ENCODE data around the gene MRTFA.

The MRTFA gene

DNA sequence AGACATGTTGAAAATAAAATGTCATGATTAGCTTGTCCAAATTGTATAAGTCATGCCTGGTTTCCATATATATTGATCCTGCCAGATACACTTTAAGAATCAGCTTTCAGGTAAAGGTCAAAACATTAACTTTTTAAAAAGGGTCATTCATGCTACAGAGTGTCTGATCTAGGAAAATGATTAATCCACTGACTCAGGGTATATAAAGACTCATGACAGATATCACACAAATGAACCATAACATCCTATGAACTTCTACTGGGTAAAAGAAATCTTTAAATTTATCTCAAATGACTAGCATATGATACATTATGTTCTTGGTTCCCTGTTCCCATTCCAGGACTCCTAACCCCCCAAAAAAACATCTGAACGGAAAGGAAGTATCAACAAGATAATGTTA is 11.7 kb downstream of the MRTFA start:
- TF ChIP-seq, protein P1, sequence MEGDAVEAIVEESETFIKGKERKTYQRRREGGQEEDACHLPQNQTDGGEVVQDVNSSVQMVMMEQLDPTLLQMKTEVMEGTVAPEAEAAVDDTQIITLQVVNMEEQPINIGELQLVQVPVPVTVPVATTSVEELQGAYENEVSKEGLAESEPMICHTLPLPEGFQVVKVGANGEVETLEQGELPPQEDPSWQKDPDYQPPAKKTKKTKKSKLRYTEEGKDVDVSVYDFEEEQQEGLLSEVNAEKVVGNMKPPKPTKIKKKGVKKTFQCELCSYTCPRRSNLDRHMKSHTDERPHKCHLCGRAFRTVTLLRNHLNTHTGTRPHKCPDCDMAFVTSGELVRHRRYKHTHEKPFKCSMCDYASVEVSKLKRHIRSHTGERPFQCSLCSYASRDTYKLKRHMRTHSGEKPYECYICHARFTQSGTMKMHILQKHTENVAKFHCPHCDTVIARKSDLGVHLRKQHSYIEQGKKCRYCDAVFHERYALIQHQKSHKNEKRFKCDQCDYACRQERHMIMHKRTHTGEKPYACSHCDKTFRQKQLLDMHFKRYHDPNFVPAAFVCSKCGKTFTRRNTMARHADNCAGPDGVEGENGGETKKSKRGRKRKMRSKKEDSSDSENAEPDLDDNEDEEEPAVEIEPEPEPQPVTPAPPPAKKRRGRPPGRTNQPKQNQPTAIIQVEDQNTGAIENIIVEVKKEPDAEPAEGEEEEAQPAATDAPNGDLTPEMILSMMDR (conservative IDR thresholded peaks at IDR 0.05) = no peak
- no peak overlapping the region for H3K27ac ChIP-seq

DNA sequence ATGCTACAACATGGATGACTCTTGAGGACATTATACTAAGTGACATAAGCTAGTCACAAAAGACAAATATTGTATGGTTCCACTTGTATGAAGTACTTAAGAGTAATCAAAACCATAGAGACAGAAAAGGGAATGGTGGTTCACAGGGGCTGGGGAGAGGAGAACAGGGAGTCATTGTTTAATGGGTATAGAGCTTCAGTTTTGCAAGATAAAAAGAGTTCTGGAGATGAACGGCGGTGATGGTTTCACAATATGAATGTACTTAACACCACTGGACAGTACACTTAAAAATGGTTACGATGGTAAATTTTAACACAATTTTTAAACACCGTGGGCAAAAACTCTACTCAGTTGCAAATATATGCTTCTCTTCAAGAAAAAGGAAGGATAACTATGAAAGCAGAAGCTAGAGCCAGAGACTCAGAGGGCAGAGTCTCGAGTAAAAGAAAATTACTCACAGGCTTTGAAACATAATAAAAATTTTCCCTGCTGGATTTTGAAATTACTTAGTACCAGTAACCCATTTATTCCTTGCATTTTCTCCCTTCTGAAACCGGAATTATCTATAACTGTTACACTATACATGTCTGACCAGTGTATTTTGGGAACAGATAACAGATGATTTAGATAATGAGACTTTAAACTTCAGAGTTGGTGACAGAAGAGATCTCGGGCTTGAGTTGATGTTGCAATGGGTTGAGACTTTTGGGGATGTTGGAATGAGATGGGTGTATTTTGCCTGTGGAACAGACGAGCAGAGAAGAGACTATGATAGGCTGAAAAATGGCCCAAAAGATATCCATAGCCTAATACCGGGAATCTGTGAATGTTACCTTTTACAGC is 15.0 kb downstream of the MRTFA start:
- TF ChIP-seq, protein P1 (conservative IDR thresholded peaks at IDR 0.05) = no peak
- H3K27ac ChIP-seq = no peak overlapping the region

DNA sequence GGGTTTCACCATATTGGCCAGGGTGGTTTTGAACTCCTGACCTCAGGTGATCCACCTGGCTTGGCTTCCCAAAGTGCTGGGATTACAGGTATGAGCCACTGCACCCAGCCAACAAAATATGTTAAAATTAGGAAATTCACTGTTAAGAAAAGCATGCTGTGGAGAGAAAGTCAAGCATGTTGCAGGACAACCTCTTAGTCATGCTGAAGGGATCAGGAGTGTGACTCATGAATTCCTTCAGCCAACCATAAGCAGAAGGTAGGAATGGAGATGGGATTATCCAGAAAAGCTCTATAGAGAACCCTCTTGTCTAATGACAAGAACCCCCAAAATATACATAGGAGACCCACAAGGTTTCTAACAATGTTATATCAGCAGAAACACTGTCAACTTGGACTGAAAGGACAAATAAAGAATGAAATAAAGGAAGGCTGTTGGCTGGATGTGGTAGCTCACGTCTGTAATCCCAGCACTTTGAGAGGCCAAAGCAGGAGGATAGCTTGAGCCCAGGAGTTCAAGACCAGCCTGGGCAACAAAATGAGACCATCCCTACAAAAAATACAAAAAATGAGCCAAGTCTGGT is 16.0 kb downstream of the MRTFA start:
- H3K27ac ChIP-seq = no peak overlapping the region
- TF ChIP-seq, protein P1 (conservative IDR thresholded peaks at IDR 0.05) = no peak

DNA sequence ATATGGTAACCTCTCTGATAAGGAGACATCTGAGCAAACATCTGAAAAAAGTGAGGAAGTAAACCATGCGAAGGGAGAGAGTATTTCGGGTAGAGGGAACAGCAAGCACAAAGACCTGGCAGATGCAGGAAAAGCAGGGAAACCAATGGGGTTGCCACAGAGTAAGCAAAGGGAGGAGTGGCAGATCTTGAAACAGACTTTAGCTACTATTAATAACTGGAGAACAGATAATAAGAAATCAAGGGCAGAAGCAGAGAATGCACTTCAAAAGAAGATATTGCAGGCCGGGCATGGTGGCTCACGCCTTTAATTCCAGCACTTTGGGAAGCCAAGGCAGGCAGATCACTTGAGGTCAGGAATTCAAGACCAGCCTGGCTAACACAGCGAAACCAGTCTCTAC is 18.1 kb downstream of the MRTFA start:
- TF ChIP-seq, protein P1 (conservative IDR thresholded peaks at IDR 0.05) = no peak
- no peak overlapping the region for H3K27ac ChIP-seq

DNA sequence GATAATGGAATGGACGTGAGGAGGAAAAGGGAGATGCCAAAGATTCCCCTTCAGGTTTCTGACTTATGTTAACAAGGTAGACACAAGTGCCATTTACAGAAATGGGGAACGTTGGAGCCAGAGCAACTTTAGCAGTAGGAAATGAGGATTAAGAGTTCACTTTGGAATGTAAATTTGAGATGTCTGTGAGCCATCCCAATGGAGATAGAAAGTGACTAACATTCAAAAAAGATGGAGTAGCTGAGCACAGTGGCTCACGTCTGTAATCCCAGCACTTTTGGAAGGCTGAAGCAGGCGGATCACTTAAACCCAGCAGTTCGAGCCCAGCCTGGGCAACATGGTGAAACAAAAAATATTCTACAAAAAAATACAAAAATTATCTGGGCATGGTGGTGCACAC is 19.9 kb downstream of the MRTFA start:
- TF ChIP-seq, protein P1 (conservative IDR thresholded peaks at IDR 0.05) = no peak
- H3K27ac ChIP-seq = no peak overlapping the region

DNA sequence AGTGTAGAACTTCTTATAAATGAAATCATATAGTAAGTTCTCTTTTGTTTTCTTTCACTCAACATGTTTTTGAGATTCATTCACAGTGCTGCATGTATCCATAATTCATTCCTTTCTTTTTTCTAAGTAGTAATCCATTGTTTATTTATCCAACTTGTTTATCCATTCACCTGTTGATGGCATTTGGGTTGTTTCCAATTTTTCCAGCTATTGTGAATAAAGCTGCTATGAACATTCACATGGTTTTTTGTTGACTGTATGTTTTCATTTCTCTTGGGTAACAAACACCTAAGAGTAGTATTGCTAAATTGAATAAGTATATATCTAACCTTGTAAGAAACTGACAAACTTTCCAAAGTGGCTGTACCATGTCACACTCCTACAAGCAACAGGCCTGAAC is 23.5 kb downstream of the MRTFA start:
- TF ChIP-seq, protein P1 (conservative IDR thresholded peaks at IDR 0.05) = no peak
- no peak overlapping the region for H3K27ac ChIP-seq

DNA sequence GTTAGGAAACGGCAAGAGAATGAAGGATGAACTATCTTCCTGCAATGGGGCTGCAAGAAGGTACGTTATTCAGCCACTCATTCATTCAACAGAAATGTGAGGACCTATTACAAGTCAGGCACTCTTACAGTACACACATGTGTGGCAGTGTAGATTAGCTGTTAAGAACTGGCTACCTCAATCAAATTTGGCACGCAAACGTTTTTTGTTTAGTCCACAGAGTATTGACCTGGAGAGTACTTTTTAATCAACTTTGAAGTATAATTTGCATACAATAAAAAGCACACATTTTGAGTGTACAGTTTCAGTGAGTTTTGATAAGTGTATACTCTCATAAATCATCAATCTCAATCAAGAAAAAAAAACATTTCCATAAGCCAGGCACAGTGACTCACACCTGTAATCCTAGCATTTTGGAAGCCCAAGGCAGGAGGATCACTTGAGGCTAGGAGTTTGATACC is 24.2 kb downstream of the MRTFA start:
- TF ChIP-seq, protein P1 (conservative IDR thresholded peaks at IDR 0.05) = no peak
- H3K27ac ChIP-seq = no peak overlapping the region

Measured in VCaP (cell line).